NB4 (cell line): ENCODE measurements around the gene ADPRH.

Source experiments
- MYC ChIP-seq: IDR thresholded peaks from 2 replicates; pipeline ENCODE4 v1.6.1; 2011; ENCODE audit warnings: low read depth, low read length
- POLR2A ChIP-seq: IDR thresholded peaks from 2 replicates; pipeline ENCODE4 v1.6.1; 2011; ENCODE audit warnings: mild to moderate bottlenecking; ENCODE audit not compliant: insufficient read length; ENCODE audit errors: extremely low read depth
- TF ChIP-seq, protein P1 (sequence below): IDR thresholded peaks from one replicate; pipeline ENCODE4 v1.5.1; 2012; ENCODE audit warnings: low read depth, low read length
- TF ChIP-seq, protein P2 (sequence below): IDR thresholded peaks from 2 replicates; pipeline ENCODE4 v1.6.1; 2011; ENCODE audit warnings: low read depth, low read length

DNA sequence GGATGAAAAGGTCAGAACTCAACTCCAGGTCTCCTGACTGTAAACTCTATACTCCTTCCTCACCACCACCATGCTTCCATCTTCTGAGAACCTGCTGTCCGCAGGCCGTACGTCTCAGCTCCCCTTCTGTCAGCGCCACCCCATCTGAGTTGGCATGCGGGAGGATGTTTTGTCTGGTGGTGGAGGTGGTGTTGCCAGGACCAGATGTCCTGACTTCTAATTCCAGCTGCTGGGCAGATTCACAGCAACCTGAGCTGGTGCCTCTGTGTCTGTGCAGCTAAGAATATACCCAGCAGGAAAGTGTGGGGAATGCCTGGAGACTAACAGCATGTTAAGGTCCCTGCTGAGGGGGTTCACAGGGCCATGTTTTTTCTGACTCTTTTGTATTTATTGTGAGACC, 41.6 kb downstream of the ADPRH start:
- TF ChIP-seq POLR2A: no peak
- TF ChIP-seq, protein P1, sequence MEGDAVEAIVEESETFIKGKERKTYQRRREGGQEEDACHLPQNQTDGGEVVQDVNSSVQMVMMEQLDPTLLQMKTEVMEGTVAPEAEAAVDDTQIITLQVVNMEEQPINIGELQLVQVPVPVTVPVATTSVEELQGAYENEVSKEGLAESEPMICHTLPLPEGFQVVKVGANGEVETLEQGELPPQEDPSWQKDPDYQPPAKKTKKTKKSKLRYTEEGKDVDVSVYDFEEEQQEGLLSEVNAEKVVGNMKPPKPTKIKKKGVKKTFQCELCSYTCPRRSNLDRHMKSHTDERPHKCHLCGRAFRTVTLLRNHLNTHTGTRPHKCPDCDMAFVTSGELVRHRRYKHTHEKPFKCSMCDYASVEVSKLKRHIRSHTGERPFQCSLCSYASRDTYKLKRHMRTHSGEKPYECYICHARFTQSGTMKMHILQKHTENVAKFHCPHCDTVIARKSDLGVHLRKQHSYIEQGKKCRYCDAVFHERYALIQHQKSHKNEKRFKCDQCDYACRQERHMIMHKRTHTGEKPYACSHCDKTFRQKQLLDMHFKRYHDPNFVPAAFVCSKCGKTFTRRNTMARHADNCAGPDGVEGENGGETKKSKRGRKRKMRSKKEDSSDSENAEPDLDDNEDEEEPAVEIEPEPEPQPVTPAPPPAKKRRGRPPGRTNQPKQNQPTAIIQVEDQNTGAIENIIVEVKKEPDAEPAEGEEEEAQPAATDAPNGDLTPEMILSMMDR: no peak
- TF ChIP-seq, protein P2, sequence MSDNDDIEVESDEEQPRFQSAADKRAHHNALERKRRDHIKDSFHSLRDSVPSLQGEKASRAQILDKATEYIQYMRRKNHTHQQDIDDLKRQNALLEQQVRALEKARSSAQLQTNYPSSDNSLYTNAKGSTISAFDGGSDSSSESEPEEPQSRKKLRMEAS: no peak
- TF ChIP-seq MYC: no peak
